CD14-positive monocyte (primary cell): ENCODE measurements around the gene ARL4A. TPM values are rescaled to one million over a fixed set of nuclear protein-coding genes. Genes with fewer than 3 reads are reported as not detected.

Experiments
- DNase-seq, 3 donors: peaks; one replicate each; pipeline ENCODE4 v3.0.0-alpha.2; 2011 to 2022
- H2AFZ ChIP-seq: 2 replicates; pipeline ENCODE4 v1.6.0; 2012; ENCODE audit warnings: mild to moderate bottlenecking, low read depth, low read length, inconsistent platforms; ENCODE audit not compliant: insufficient read depth, poor library complexity, severe bottlenecking
- H3K27ac ChIP-seq, 2 donors: 1 replicate in 1 of 2; 2 replicates in 1 of 2; pipeline ENCODE4 v1.5.1; 2012 to 2013; ENCODE audit warnings: low read length in 2 of 2, control low read depth in 1 of 2, inconsistent platforms in 1 of 2, low read depth in 1 of 2, mild to moderate bottlenecking in 1 of 2
- H3K27me3 ChIP-seq, 2 donors: one replicate each; pipeline versions ENCODE4 v1.6.0 to v1.6.1; 2011 to 2013; ENCODE audit warnings: low read length in 2 of 2; ENCODE audit not compliant: control insufficient read depth in 2 of 2, insufficient read depth in 2 of 2
- H3K36me3 ChIP-seq, 2 donors: replicated peaks in 1 of 2; 1 replicate in 1 of 2; 2 replicates in 1 of 2; pipeline versions ENCODE4 v1.5.1 to v1.6.1; 2012 to 2013; ENCODE audit warnings: low read length in 2 of 2, control low read depth in 1 of 2, inconsistent platforms in 1 of 2, mild to moderate bottlenecking in 1 of 2; ENCODE audit not compliant: insufficient read depth in 2 of 2, control insufficient read depth in 1 of 2
- H3K4me1 ChIP-seq, 2 donors: 1 replicate in 1 of 2; 2 replicates in 1 of 2; pipeline versions ENCODE4 v1.5.1 to v1.6.1; 2012 to 2013; ENCODE audit warnings: low read length in 2 of 2, control low read depth in 1 of 2, inconsistent platforms in 1 of 2, mild to moderate bottlenecking in 1 of 2, moderate library complexity in 1 of 2; ENCODE audit not compliant: insufficient read depth in 2 of 2, control insufficient read depth in 1 of 2
- H3K4me2 ChIP-seq: replicated peaks from 2 replicates; pipeline ENCODE3; 2012; ENCODE audit warnings: low read length, moderate library complexity, mild to moderate bottlenecking; ENCODE audit not compliant: poor library complexity, severe bottlenecking; ENCODE audit errors: extremely low read depth
- H3K4me3 ChIP-seq, 3 experiments: fragments of 200-600 bp in 1 of 3; sonication (generic) in 1 of 3; replicated peaks in 1 of 3; 1 replicate in 2 of 3; 2 replicates in 1 of 3; pipeline ENCODE4 v1.5.1; 2011 to 2013; ENCODE audit warnings: low read length in 3 of 3, mild to moderate bottlenecking in 3 of 3, control low read depth in 2 of 3, low read depth in 2 of 3, inconsistent platforms in 1 of 3, moderate library complexity in 1 of 3
- H3K79me2 ChIP-seq: 2 replicates; pipeline ENCODE4 v1.6.0; 2012; ENCODE audit warnings: mild to moderate bottlenecking, control low read depth, inconsistent platforms, low read length, moderate library complexity; ENCODE audit not compliant: insufficient read depth
- H3K9ac ChIP-seq: 2 replicates; pipeline ENCODE4 v1.6.0; 2017; ENCODE audit warnings: low read length, mild to moderate bottlenecking; ENCODE audit not compliant: insufficient read depth, poor library complexity, severe bottlenecking
- H3K9me3 ChIP-seq, 2 donors: replicated peaks in 1 of 2; 1 replicate in 1 of 2; 2 replicates in 1 of 2; pipeline versions ENCODE4 v1.5.1 to v1.6.1; 2012 to 2013; ENCODE audit warnings: low read length in 2 of 2, control low read depth in 1 of 2; ENCODE audit not compliant: control insufficient read depth in 1 of 2, insufficient read depth in 1 of 2
- H4K20me1 ChIP-seq: 2 replicates; pipeline ENCODE4 v1.6.0; 2012; ENCODE audit warnings: mild to moderate bottlenecking, low read length, control low read depth, moderate library complexity; ENCODE audit not compliant: insufficient read depth
- H3K27ac Mint-ChIP-seq, 7 donors: one replicate each; pipeline ENCODE4 v1.8.0; 2020; ENCODE audit warnings: mild to moderate bottlenecking in 7 of 7, mixed read lengths in 7 of 7, moderate library complexity in 6 of 7, inconsistent platforms in 2 of 7
- H3K27me3 Mint-ChIP-seq, 3 donors: one replicate each; pipeline ENCODE4 v1.8.0; 2021 to 2022; ENCODE audit warnings: low read depth in 3 of 3, mild to moderate bottlenecking in 3 of 3, mixed read lengths in 3 of 3, moderate library complexity in 3 of 3, inconsistent platforms in 1 of 3
- H3K36me3 Mint-ChIP-seq, 2 donors: one replicate each; pipeline ENCODE4 v1.8.0; 2020; ENCODE audit warnings: mixed read lengths in 2 of 2, inconsistent platforms in 1 of 2, mild to moderate bottlenecking in 1 of 2
- H3K4me1 Mint-ChIP-seq: one replicate; pipeline ENCODE4 v1.8.0; 2020; ENCODE audit warnings: mild to moderate bottlenecking, mixed read lengths
- H3K4me3 Mint-ChIP-seq, 2 donors: one replicate each; pipeline ENCODE4 v1.8.0; 2020; ENCODE audit warnings: mild to moderate bottlenecking in 2 of 2, mixed read lengths in 2 of 2, moderate library complexity in 1 of 2
- H3K9me3 Mint-ChIP-seq, 7 donors: one replicate each; pipeline ENCODE4 v1.8.0; 2020 to 2022; ENCODE audit warnings: mixed read lengths in 7 of 7, mild to moderate bottlenecking in 6 of 7, moderate library complexity in 6 of 7, inconsistent platforms in 2 of 7
- WGBS: methylation state at CpG from one replicate; pipeline ENCODE4 v1.1.5; 2013; ENCODE audit warnings: missing lambda C conversion rate; ENCODE audit not compliant: insufficient coverage; 5-methylcytosine and 5-hydroxymethylcytosine counted together
- intact Hi-C, 2 donors: fragments of 100-400 bp; cut with micrococcal nuclease; formaldehyde crosslinking; loops; one replicate each; pipeline versions ENCODE4 v1.15.0 to v1.15.1; 2023
- polyA plus RNA-seq, 3 donors: library from polyadenylated mRNA; depleted of rRNA in 1 of 3; unstranded in 2 of 3; stranded (reverse) in 1 of 3; fragments of 300-500 nt in 2 of 3; fragments of >200 nt in 1 of 3; fragmentation: Illumina TruSeq in 2 of 3; gene quantifications; 1 replicate in 2 of 3; 2 replicates in 1 of 3; pipeline ENCODE4 v1.2.3, GENCODE V29; 2012 to 2021
- TF ChIP-seq, protein P1 (sequence below): fragments of 200-600 bp; IDR thresholded peaks from one replicate; pipeline ENCODE4 v1.8.0; 2022; ENCODE audit warnings: antibody characterized with exemption, mild to moderate bottlenecking

ARL4A gene
- polyA plus RNA-seq, 3 donors: 60.3 to 125 (median 69.3) TPM

DNA sequence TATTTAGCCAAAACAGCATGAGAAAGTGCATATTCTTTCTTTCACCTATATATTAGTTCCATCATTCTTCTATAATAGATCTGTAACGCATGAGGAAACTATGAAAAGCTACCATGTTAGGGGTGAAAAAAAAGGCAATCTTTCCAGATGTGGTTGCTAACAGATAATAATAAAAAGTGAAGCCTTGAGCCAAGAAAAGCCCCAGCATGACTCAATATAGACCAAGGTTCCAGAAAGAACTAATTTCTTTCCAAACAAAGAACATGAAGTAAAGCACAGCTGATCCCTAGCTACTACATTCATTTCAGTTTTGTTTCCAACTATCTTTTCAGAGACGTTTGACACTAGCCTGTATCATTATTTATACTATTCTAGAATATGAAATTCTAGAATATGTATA lies 16.4 kb downstream of the ARL4A start:
- Histone ChIP-seq H3K9me3 (peaks cover 6 to 21% of the 10 kb centered on the region in 2 donors), H2AFZ (no peak overlapping the region), H3K79me2 (no peaks in the 10 kb centered on the region), H3K9ac (no peak overlapping the region), H4K20me1 (no peaks in the 10 kb centered on the region), H3K4me1 (no peaks in the 10 kb centered on the region), H3K4me3 (no peak overlapping the region), H3K27me3 (no peaks in the 10 kb centered on the region), H3K27ac (no peak overlapping the region), H3K4me2 (no peak overlapping the region), H3K36me3 (no peaks in the 10 kb centered on the region)
- Mint-ChIP-seq H3K27ac (no peak overlapping the region), H3K9me3 (peaks cover 8 to 31% (median 17%) of the 10 kb centered on the region in 7 donors), H3K4me1 (no peaks in the 10 kb centered on the region), H3K36me3 (no peaks in the 10 kb centered on the region), H3K27me3 (peaks cover 0 to 2% (median 2%) of the 10 kb centered on the region in 3 donors), H3K4me3 (no peak overlapping the region)
- intact Hi-C loops: no loop called here
- TF ChIP-seq, protein P1, sequence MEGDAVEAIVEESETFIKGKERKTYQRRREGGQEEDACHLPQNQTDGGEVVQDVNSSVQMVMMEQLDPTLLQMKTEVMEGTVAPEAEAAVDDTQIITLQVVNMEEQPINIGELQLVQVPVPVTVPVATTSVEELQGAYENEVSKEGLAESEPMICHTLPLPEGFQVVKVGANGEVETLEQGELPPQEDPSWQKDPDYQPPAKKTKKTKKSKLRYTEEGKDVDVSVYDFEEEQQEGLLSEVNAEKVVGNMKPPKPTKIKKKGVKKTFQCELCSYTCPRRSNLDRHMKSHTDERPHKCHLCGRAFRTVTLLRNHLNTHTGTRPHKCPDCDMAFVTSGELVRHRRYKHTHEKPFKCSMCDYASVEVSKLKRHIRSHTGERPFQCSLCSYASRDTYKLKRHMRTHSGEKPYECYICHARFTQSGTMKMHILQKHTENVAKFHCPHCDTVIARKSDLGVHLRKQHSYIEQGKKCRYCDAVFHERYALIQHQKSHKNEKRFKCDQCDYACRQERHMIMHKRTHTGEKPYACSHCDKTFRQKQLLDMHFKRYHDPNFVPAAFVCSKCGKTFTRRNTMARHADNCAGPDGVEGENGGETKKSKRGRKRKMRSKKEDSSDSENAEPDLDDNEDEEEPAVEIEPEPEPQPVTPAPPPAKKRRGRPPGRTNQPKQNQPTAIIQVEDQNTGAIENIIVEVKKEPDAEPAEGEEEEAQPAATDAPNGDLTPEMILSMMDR: no peak
- no CpG with 5 or more reads among the region's 2 CpGs for WGBS
- DNase-seq: no peak

DNA sequence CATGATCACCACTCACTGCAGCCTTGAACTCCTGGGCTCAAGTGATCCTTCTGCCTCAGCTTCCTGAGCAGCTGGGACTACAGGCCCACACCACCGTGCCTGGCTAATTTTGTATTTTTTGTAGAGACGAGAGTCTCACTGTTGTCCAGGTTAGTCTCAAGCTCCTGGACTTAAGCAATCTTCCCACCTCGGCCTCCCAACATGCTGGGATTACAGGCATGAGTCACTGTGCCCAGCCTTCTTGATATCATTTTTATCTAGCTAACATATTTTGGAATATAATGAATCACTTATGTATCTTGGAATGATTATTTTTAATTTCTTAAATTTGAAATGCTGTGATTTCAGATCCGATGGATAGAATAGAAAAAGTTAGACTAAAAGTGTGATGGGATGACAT lies 18.4 kb downstream of the ARL4A start:
- no peaks in the 10 kb centered on the region for H3K4me1 Mint-ChIP-seq
- WGBS: 83% methylated on average over 1 of the region's 4 CpGs
- intact Hi-C loops: no loop called here

More for the DNA sequence above, 18.4 kb downstream of the ARL4A start:
- H3K4me3 ChIP-seq: no peak overlapping the region
- peaks cover 3 to 9% of the 10 kb centered on the region in 2 donors for H3K9me3 ChIP-seq
- Mint-ChIP-seq H3K36me3 (no peaks in the 10 kb centered on the region), H3K9me3 (peaks cover 3 to 20% (median 13%) of the 10 kb centered on the region in 7 donors), H3K4me3 (no peak overlapping the region), H3K27ac (no peak overlapping the region), H3K27me3 (peaks cover 0 to 2% (median 0%) of the 10 kb centered on the region in 3 donors)
- H3K79me2 ChIP-seq: no peaks in the 10 kb centered on the region
- H3K4me2 ChIP-seq: no peak overlapping the region
- no peaks in the 10 kb centered on the region for H4K20me1 ChIP-seq
- H2AFZ ChIP-seq: no peak overlapping the region
- H3K36me3 ChIP-seq: no peaks in the 10 kb centered on the region
- H3K9ac ChIP-seq: no peak overlapping the region
- TF ChIP-seq, protein P1: no peak
- no peaks in the 10 kb centered on the region for H3K4me1 ChIP-seq
- H3K27me3 ChIP-seq: no peaks in the 10 kb centered on the region
- DNase-seq: no peak
- no peak overlapping the region for H3K27ac ChIP-seq
